Right atrium auricular region (tissue), 2 donors: Measurements from ENCODE around the gene PRLR. TPM values are rescaled to one million over a fixed set of nuclear protein-coding genes. Genes with fewer than 3 reads are reported as not detected.

Source experiments
- DNase-seq: peaks from one replicate; pipeline ENCODE4 v3.0.0-alpha.2; 2019; ENCODE audit warnings: low spot score
- H3K27ac ChIP-seq, 2 donors: fragments of 200-600 bp; sonication (generic); 1 replicate in 1 of 2; 2 replicates in 1 of 2; pipeline ENCODE4 v1.5.1; 2016 to 2019
- H3K27me3 ChIP-seq, 2 donors: fragments of 200-600 bp; sonication (generic); one replicate each; pipeline versions ENCODE4 v1.5.1 to v1.6.0; 2017 to 2019
- H3K36me3 ChIP-seq: fragments of 200-600 bp; sonication (generic); one replicate; pipeline ENCODE4 v1.5.1; 2016
- H3K4me1 ChIP-seq, 2 donors: fragments of 200-600 bp; sonication (generic); one replicate each; pipeline versions ENCODE4 v1.5.1 to v1.6.0; 2017 to 2019
- H3K4me3 ChIP-seq, 2 donors: fragments of 200-600 bp; sonication (generic); 1 replicate in 1 of 2; 2 replicates in 1 of 2; pipeline ENCODE4 v1.5.1; 2017 to 2019; ENCODE audit warnings: mild to moderate bottlenecking in 1 of 2, moderate library complexity in 1 of 2
- H3K9me3 ChIP-seq, 2 donors: fragments of 200-600 bp; sonication (generic); one replicate each; pipeline ENCODE4 v1.5.1; 2019
- CTCF ChIP-seq, 2 donors: fragments of 200-600 bp; sonication (generic); IDR thresholded peaks; one replicate each; pipeline ENCODE4 v1.5.1; 2019; ENCODE audit warnings: antibody characterized with exemption in 2 of 2
- total RNA-seq, 2 donors: library from RNA; depleted of rRNA; stranded (reverse); fragments of >200 nt; gene quantifications; one replicate each; pipeline ENCODE4 v1.1.0, GENCODE V29; 2016

The PRLR gene
- total RNA-seq, 2 donors from 2014 or later: 0.15 to 0.31 TPM

GRCh38 chr5:35087991-35088390 lies 142.3 kb downstream of the PRLR start:
- no peaks in the 10 kb centered on the region for H3K27me3 ChIP-seq
- H3K4me3 ChIP-seq: no peak overlapping the region
- DNase-seq: no peak
- H3K4me1 ChIP-seq: no peaks in the 10 kb centered on the region
- no peaks in the 10 kb centered on the region for H3K36me3 ChIP-seq
- H3K27ac ChIP-seq: no peak overlapping the region
- no peaks in the 10 kb centered on the region for H3K9me3 ChIP-seq
- no peak for TF ChIP-seq CTCF (IDR thresholded peaks at IDR 0.05)

GRCh38 chr5:35083150-35083549 lies 147.1 kb downstream of the PRLR start:
- Histone ChIP-seq H3K4me3 (no peak overlapping the region), H3K4me1 (no peaks in the 10 kb centered on the region), H3K27ac (no peak overlapping the region), H3K9me3 (no peaks in the 10 kb centered on the region), H3K27me3 (no peaks in the 10 kb centered on the region), H3K36me3 (no peaks in the 10 kb centered on the region)
- no peak for DNase-seq
- no peak for TF ChIP-seq CTCF (IDR thresholded peaks at IDR 0.05)

- Histone ChIP-seq H3K27me3 (no peaks in the 10 kb centered on the region), H3K9me3 (no peaks in the 10 kb centered on the region), H3K36me3 (no peaks in the 10 kb centered on the region), H3K27ac (no peak overlapping the region), H3K4me3 (no peak overlapping the region), H3K4me1 (no peaks in the 10 kb centered on the region)
- no peak for TF ChIP-seq CTCF (IDR thresholded peaks at IDR 0.05)
- no peak for DNase-seq
Observed at GRCh38 chr5:35082530-35082929, 147.8 kb downstream of the PRLR start.

- Histone ChIP-seq H3K4me3 (no peak overlapping the region), H3K27ac (no peak overlapping the region), H3K27me3 (no peaks in the 10 kb centered on the region), H3K4me1 (no peaks in the 10 kb centered on the region), H3K36me3 (no peaks in the 10 kb centered on the region), H3K9me3 (no peaks in the 10 kb centered on the region)
- no peak for TF ChIP-seq CTCF (IDR thresholded peaks at IDR 0.05)
- DNase-seq: no peak
Observed at GRCh38 chr5:35081134-35081533, 149.2 kb downstream of the PRLR start.

GRCh38 chr5:35073160-35073559 lies 157.1 kb downstream of the PRLR start:
- H3K4me3 ChIP-seq: no peak overlapping the region
- H3K27me3 ChIP-seq: no peaks in the 10 kb centered on the region

More at GRCh38 chr5:35073160-35073559, 157.1 kb downstream of the PRLR start:
- no peaks in the 10 kb centered on the region for H3K9me3 ChIP-seq
- DNase-seq: no peak
- H3K27ac ChIP-seq: no peak overlapping the region
- no peaks in the 10 kb centered on the region for H3K4me1 ChIP-seq
- no peak for TF ChIP-seq CTCF (IDR thresholded peaks at IDR 0.05)
- no peaks in the 10 kb centered on the region for H3K36me3 ChIP-seq
